Aorta (tissue), 5 donors: ENCODE results near the gene CP. TPM values are rescaled to one million over a fixed set of nuclear protein-coding genes. Genes with fewer than 3 reads are reported as not detected.
"Not testable (repeated sequence)": the region's sequence is repeated elsewhere in the genome, so short reads cannot be mapped to it uniquely, and the experiment has no call there.

Source experiments
- ATAC-seq: fragments of 200-7000 bp; cut with Tn5 transposase; one replicate; pipeline ENCODE4 v1.9.1; 2022; ENCODE audit warnings: moderate library complexity; ENCODE audit not compliant: low FRiP score
- DNase-seq, 2 donors: peaks; one replicate each; pipeline ENCODE4 v3.0.0-alpha.2; 2020
- H3K27ac ChIP-seq, 2 donors: one replicate each; pipeline ENCODE4 v1.5.1; 2013; ENCODE audit warnings: low read length in 2 of 2, mild to moderate bottlenecking in 2 of 2, moderate library complexity in 2 of 2, control low read depth in 1 of 2, inconsistent platforms in 1 of 2, low read depth in 1 of 2
- H3K27me3 ChIP-seq, 2 donors: one replicate each; pipeline ENCODE4 v1.6.1; 2013; ENCODE audit warnings: control low read depth in 1 of 2, low read length in 1 of 2, mild to moderate bottlenecking in 1 of 2, moderate library complexity in 1 of 2; ENCODE audit not compliant: insufficient read depth in 2 of 2, control insufficient read depth in 1 of 2
- H3K36me3 ChIP-seq, 2 donors: one replicate each; pipeline ENCODE4 v1.6.1; 2013; ENCODE audit warnings: control low read depth in 1 of 2, low read length in 1 of 2, mild to moderate bottlenecking in 1 of 2; ENCODE audit not compliant: insufficient read depth in 2 of 2, control insufficient read depth in 1 of 2
- H3K4me1 ChIP-seq, 2 donors: one replicate each; pipeline ENCODE4 v1.6.1; 2013; ENCODE audit warnings: low read length in 2 of 2, control low read depth in 1 of 2, mild to moderate bottlenecking in 1 of 2, moderate library complexity in 1 of 2; ENCODE audit not compliant: insufficient read depth in 2 of 2, control insufficient read depth in 1 of 2
- H3K4me3 ChIP-seq, 2 donors: one replicate each; pipeline ENCODE4 v1.5.1; 2013; ENCODE audit warnings: low read length in 2 of 2, control low read depth in 1 of 2, mild to moderate bottlenecking in 1 of 2
- H3K9me3 ChIP-seq: one replicate; pipeline ENCODE4 v1.6.1; 2013; ENCODE audit warnings: mild to moderate bottlenecking, low read length; ENCODE audit not compliant: control insufficient read depth
- WGBS, 2 donors: extraction: QIAGEN DNeasy Blood & Tissue Kit; methylation state at CpG; one replicate each; pipeline ENCODE4 v1.1.7; 2013; 5-methylcytosine and 5-hydroxymethylcytosine counted together
- intact Hi-C, 2 donors: fragments of 100-400 bp; cut with DNase I; formaldehyde crosslinking; loops; one replicate each; pipeline versions ENCODE4 v1.14.2 to v1.15.0; 2022
- polyA plus RNA-seq, 2 donors: library from polyadenylated mRNA; stranded (reverse); fragments of 200-250 nt; gene quantifications; one replicate each; pipeline ENCODE4 v1.2.3, GENCODE V29; 2013
- total RNA-seq, 2 donors: library from RNA; stranded (reverse); fragmentation: NEBNext Ultra II Directional; extraction: Animal tissue kit (Norgen Biotek cat#: 25700); gene quantifications; one replicate each; pipeline ENCODE4 v1.2.1, GENCODE V29; 2021
- donor health status: healthy with polysubstance abuse.
- donor health status: Bipolar disorder and iron deficiency.
- donor health status: DM: no; HTN: no; CAD: no.
- donor health status: DM: no; HTN: no; CAD: no.
- donor health status: DM: yes; HTN: yes; CAD: no.

Gene CP
- total and polyA plus RNA-seq, 4 donors: 23.7 to 225 (median 30.1) TPM

GRCh38 chr3:149251186-149251585, 29.6 kb upstream of the CP start:
- no peak for ATAC-seq
- Histone ChIP-seq H3K27me3 (no peaks in the 10 kb centered on the region), H3K36me3 (no peaks in the 10 kb centered on the region), H3K27ac (no peak overlapping the region), H3K4me3 (no peak overlapping the region), H3K9me3 (no peaks in the 10 kb centered on the region), H3K4me1 (peaks cover 0 to 2% of the 10 kb centered on the region in 2 donors)
- 96 to 98% methylated on average over 3 of the region's 3 CpGs for WGBS, 2 donors
- intact Hi-C loops: no loop called here
- no peak for DNase-seq

GRCh38 chr3:149247929-149248691, 26.5 kb upstream of the CP start:
- Histone ChIP-seq H3K9me3 (no peaks in the 10 kb centered on the region), H3K4me3 (no peak overlapping the region), H3K27ac (peak overlapping the region in 1 of 2 donors; percentile 30), H3K27me3 (no peaks in the 10 kb centered on the region), H3K4me1 (peaks cover 4 to 5% of the 10 kb centered on the region in 2 donors), H3K36me3 (no peaks in the 10 kb centered on the region)
- intact Hi-C loops: loop anchor here in 1 of 2 donors (10.0 kb wide), 1 partner anchor 53 kb away; no protein-coding TSS in a partner anchor
- no peak for ATAC-seq
- DNase-seq: no peak
- WGBS, 2 donors: 55 to 58% methylated on average over 5 of the region's 5 CpGs

- Histone ChIP-seq H3K4me3 (no peak overlapping the region), H3K4me1 (peaks cover 4 to 5% of the 10 kb centered on the region in 2 donors), H3K9me3 (no peaks in the 10 kb centered on the region), H3K36me3 (no peaks in the 10 kb centered on the region), H3K27ac (peak overlapping the region; percentile 28 to 67), H3K27me3 (no peaks in the 10 kb centered on the region)
- ATAC-seq (peak; percentile 69), DNase-seq (no peak)
- intact Hi-C loops: loop anchor here in 1 of 2 donors (10.0 kb wide), 1 partner anchor 52 kb away; no protein-coding TSS in a partner anchor
- WGBS, 2 donors: 33 to 34% methylated on average over 6 of the region's 6 CpGs
Measured at GRCh38 chr3:149247008-149247710, 25.5 kb upstream of the CP start.

- 49 to 51% methylated on average over 3 of the region's 3 CpGs for WGBS, 2 donors
- no peak for DNase-seq
- peak overlapping the region; percentile 22 to 88 for H3K27ac ChIP-seq
- no peaks in the 10 kb centered on the region for H3K36me3 ChIP-seq
- peaks cover 4 to 5% of the 10 kb centered on the region in 2 donors for H3K4me1 ChIP-seq
- H3K27me3 ChIP-seq: no peaks in the 10 kb centered on the region
- ATAC-seq: peak; percentile 34
- intact Hi-C loops: loop anchor here in 1 of 2 donors (10.0 kb wide), 1 partner anchor 51 kb away; no protein-coding TSS in a partner anchor
- H3K4me3 ChIP-seq: no peak overlapping the region
- no peaks in the 10 kb centered on the region for H3K9me3 ChIP-seq
Measured at GRCh38 chr3:149245738-149246451, 24.3 kb upstream of the CP start.

GRCh38 chr3:149243540-149243939, 21.9 kb upstream of the CP start:
- intact Hi-C loops: loop anchor here in 1 of 2 donors (10.0 kb wide), 1 partner anchor 49 kb away; no protein-coding TSS in a partner anchor
- Histone ChIP-seq H3K36me3 (no peaks in the 10 kb centered on the region), H3K9me3 (no peaks in the 10 kb centered on the region), H3K4me1 (peaks cover 4 to 5% of the 10 kb centered on the region in 2 donors), H3K4me3 (no peak overlapping the region), H3K27ac (no peak overlapping the region), H3K27me3 (no peaks in the 10 kb centered on the region)
- DNase-seq (no peak), ATAC-seq (no peak)

- no peak for ATAC-seq
- 94 to 100% methylated on average over 1 of the region's 1 CpG for WGBS, 2 donors
- intact Hi-C loops: no loop called here
- H3K36me3 ChIP-seq: no peaks in the 10 kb centered on the region
- no peak overlapping the region for H3K4me3 ChIP-seq
- H3K4me1 ChIP-seq: no peaks in the 10 kb centered on the region
- H3K27ac ChIP-seq: no peak overlapping the region
- H3K9me3 ChIP-seq: no peaks in the 10 kb centered on the region
- no peaks in the 10 kb centered on the region for H3K27me3 ChIP-seq
- DNase-seq: no peak
Measured at GRCh38 chr3:149239357-149239936, 17.8 kb upstream of the CP start.

GRCh38 chr3:149238268-149238667, 16.6 kb upstream of the CP start:
- H3K36me3 ChIP-seq, H3K4me1 ChIP-seq, H3K9me3 ChIP-seq, intact Hi-C loops, DNase-seq, H3K27ac ChIP-seq, ATAC-seq, H3K27me3 ChIP-seq, H3K4me3 ChIP-seq: not testable (repeated sequence)
- 95 to 96% methylated on average over 2 of the region's 2 CpGs for WGBS, 2 donors

- 86 to 90% methylated on average over 4 of the region's 4 CpGs for WGBS, 2 donors
- H3K9me3 ChIP-seq: no peaks in the 10 kb centered on the region
- intact Hi-C loops: no loop called here
Measured at GRCh38 chr3:149235599-149236424, 14.2 kb upstream of the CP start.

More at GRCh38 chr3:149235599-149236424, 14.2 kb upstream of the CP start:
- Histone ChIP-seq H3K36me3 (no peaks in the 10 kb centered on the region), H3K27ac (no peak overlapping the region), H3K4me1 (no peaks in the 10 kb centered on the region), H3K27me3 (no peaks in the 10 kb centered on the region), H3K4me3 (no peak overlapping the region)
- ATAC-seq (no peak), DNase-seq (no peak)
